Activated naive CD4-positive, alpha-beta T cell treated with anti-CD3 and anti-CD28 coated beads, Interleukin-2, amount 50 U/mL, for 72 hours (primary cell): Measurements from ENCODE around the gene HMCN1. TPM values are rescaled to one million over a fixed set of nuclear protein-coding genes. Genes with fewer than 3 reads are reported as not detected.

Experiments
- ATAC-seq, 2 donors: fragments of 150-1000 bp; cut with Tn5 transposase; 2 replicates each; pipeline ENCODE4 v1.10.0; 2021; ENCODE audit warnings: mild to moderate bottlenecking in 2 of 2, moderate library complexity in 2 of 2
- DNase-seq, 2 donors: peaks; one replicate each; pipeline ENCODE4 v3.0.0; 2021 to 2022; ENCODE audit warnings: low spot score in 2 of 2
- H3K27ac Mint-ChIP-seq, 2 donors: one replicate each; pipeline ENCODE4 v1.8.0; 2022; ENCODE audit warnings: mild to moderate bottlenecking in 2 of 2, mixed read lengths in 2 of 2
- H3K36me3 Mint-ChIP-seq, 2 donors: one replicate each; pipeline ENCODE4 v1.8.0; 2022; ENCODE audit warnings: mixed read lengths in 2 of 2
- H3K9me3 Mint-ChIP-seq, 2 donors: one replicate each; pipeline ENCODE4 v1.8.0; 2022; ENCODE audit warnings: mixed read lengths in 2 of 2
- total RNA-seq, 2 donors: library from RNA; stranded (reverse); gene quantifications; one replicate each; pipeline ENCODE4 v1.2.3, GENCODE V29; 2022

The HMCN1 gene
- total RNA-seq, 2 donors from 2014 or later = 0.14 TPM; not detected in 1

DNA sequence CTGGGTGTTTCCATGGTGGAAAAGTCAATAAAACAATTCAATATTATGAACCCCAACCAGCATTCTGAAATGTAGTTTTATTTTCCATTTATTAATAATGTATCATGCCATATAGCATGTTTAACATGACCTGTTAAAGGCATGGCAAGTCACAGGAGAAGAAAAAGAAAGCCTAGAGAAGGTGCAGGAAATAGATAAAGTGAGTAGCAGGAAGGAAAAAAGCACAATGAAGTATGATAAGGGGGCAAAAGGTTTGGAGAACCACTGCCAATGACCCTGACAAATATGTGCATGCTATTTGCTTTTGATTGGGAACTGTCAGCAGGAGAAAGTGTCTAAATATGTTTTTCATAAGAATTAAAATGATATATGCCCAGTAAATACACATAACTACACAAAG is 85.6 kb downstream of the HMCN1 start:
- DNase-seq (no peak), ATAC-seq (no peak)
- H3K27ac Mint-ChIP-seq = no peak overlapping the region
- H3K36me3 Mint-ChIP-seq = no peaks in the 10 kb centered on the region
- H3K9me3 Mint-ChIP-seq = no peaks in the 10 kb centered on the region

GRCh38 chr1:185821612-185822385 is 87.6 kb downstream of the HMCN1 start:
- Mint-ChIP-seq H3K36me3 (no peaks in the 10 kb centered on the region), H3K27ac (no peak overlapping the region), H3K9me3 (no peaks in the 10 kb centered on the region)
- no peak for ATAC-seq
- no peak for DNase-seq

GRCh38 chr1:185823467-185823866 is 89.3 kb downstream of the HMCN1 start:
- no peak for ATAC-seq
- H3K9me3 Mint-ChIP-seq = no peaks in the 10 kb centered on the region
- no peak overlapping the region for H3K27ac Mint-ChIP-seq
- no peaks in the 10 kb centered on the region for H3K36me3 Mint-ChIP-seq
- no peak for DNase-seq

DNA sequence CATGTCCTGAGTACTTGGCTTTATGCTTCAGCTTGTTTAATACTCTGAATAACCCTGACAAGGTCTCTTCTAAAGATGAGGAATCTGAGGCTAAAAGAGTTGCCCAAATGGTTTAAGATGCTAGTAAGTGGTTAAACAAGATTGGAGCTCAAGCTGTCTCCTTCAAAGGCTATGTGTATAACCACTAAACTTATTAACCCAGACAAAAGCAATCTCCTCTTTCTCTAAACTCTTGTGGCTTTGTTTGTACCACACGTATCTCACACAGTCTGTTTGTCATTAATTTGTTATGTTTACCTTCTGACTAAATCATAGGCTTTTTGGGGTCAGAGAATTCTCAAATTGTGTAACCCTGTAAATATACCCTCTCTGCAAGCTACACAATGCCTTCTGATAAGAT is 89.9 kb downstream of the HMCN1 start:
- Mint-ChIP-seq H3K27ac (no peak overlapping the region), H3K9me3 (no peaks in the 10 kb centered on the region), H3K36me3 (no peaks in the 10 kb centered on the region)
- DNase-seq = no peak
- ATAC-seq = no peak

GRCh38 chr1:185825556-185825955 is 91.4 kb downstream of the HMCN1 start:
- no peak for ATAC-seq
- no peaks in the 10 kb centered on the region for H3K36me3 Mint-ChIP-seq
- no peak overlapping the region for H3K27ac Mint-ChIP-seq
- DNase-seq = no peak
- H3K9me3 Mint-ChIP-seq = no peaks in the 10 kb centered on the region

DNA sequence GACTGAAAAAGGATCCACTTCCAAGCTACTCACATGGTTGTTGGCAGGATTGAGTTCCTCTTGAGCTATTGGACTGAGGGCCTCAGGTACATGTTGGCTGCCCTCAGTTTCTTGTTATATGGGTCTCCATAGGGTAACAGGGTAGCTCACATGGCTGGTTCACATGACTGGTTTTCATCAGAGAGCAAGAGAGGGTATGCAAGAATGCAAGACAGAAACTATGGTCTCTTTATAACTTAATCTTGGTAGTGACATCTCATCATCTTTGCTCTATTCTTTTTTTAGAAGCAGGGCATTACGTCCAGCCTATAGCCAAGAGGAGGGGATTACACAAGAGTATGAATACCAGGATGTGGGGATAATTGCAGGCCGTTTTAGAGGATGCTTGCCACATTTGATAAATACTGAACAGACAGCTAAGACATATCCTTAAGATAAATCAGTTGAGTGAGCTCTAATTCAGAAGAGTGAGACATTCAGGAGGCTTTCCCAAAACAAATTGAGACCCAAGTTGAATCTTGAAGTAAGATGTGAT is 100.2 kb downstream of the HMCN1 start:
- ATAC-seq = no peak
- Mint-ChIP-seq H3K36me3 (no peaks in the 10 kb centered on the region), H3K27ac (no peak overlapping the region), H3K9me3 (no peaks in the 10 kb centered on the region)
- DNase-seq = no peak

DNA sequence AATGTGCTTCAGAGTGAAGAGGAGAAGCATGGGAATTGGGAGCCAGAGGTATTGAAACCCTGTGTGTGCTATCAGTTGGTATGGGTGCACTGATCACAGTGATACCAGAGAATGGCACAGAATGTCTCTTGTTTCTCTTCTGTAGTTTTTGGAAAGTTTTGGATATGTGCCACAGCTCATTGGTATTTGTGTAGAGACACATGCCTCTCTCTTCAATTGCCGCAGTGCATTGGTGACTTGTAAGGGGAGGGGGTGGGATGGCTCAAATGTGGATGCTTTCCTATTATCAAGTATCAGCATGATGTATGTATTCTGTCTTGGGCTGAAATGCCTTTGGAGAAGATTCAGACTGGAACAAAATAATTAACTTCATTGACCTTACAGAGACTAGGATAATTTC is 101.0 kb downstream of the HMCN1 start:
- H3K27ac Mint-ChIP-seq = no peak overlapping the region
- no peaks in the 10 kb centered on the region for H3K9me3 Mint-ChIP-seq
- H3K36me3 Mint-ChIP-seq = no peaks in the 10 kb centered on the region
- DNase-seq (no peak), ATAC-seq (no peak)

DNA sequence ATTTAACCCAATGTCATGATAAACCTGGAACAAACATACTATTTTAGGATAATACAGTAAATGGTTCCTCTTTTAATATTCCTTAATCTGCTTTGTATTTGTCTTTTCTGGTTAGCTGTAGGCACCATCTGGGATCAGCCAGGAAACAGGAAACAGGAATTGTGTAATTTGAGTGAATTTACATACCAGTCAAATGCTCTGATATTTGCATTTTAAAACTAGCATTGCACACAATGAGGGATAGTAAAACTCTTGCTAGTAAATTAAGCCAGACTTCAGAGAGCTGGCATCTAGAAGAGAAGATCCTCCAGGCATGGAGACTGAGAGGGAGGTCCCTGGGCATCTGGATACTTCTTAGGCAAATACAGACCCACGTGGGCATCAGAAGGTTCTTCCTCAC is 103.5 kb downstream of the HMCN1 start:
- ATAC-seq = no peak
- Mint-ChIP-seq H3K36me3 (no peaks in the 10 kb centered on the region), H3K9me3 (no peaks in the 10 kb centered on the region), H3K27ac (no peak overlapping the region)
- DNase-seq = no peak

DNA sequence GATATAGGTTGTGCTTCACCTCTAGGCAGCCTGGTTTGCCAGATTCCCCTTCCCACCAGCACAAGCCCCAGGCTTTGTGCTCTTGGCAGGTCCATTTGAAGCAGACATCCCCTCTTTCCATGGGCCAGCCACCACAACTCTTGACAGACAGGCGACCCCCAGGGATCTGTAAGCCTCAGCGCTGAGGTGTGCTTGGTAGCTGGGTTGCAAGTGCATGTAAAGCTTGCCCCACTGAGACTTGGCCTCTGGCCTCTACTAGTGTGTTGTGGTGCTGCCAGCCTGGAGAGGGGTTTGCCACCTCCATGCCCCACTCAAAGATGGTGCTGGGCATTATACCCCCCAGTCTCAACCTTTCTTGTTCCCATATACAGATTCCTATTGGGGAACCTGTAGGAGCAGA is 103.9 kb downstream of the HMCN1 start:
- no peaks in the 10 kb centered on the region for H3K9me3 Mint-ChIP-seq
- DNase-seq = no peak
- no peak for ATAC-seq

GRCh38 chr1:185840880-185841279 is 106.7 kb downstream of the HMCN1 start:
- Mint-ChIP-seq H3K36me3 (no peaks in the 10 kb centered on the region), H3K27ac (no peak overlapping the region)
- no peak for ATAC-seq

More for the DNA sequence above, 103.9 kb downstream of the HMCN1 start:
- Mint-ChIP-seq H3K27ac (no peak overlapping the region), H3K36me3 (no peaks in the 10 kb centered on the region)

GRCh38 chr1:185843297-185843869 is 109.2 kb downstream of the HMCN1 start:
- DNase-seq (no peak), ATAC-seq (no peak)
- Mint-ChIP-seq H3K36me3 (no peaks in the 10 kb centered on the region), H3K27ac (no peak overlapping the region), H3K9me3 (no peaks in the 10 kb centered on the region)

More at GRCh38 chr1:185840880-185841279, 106.7 kb downstream of the HMCN1 start:
- H3K9me3 Mint-ChIP-seq = no peaks in the 10 kb centered on the region
- no peak for DNase-seq

GRCh38 chr1:185843986-185844385 is 109.8 kb downstream of the HMCN1 start:
- Mint-ChIP-seq H3K36me3 (no peaks in the 10 kb centered on the region), H3K27ac (no peak overlapping the region), H3K9me3 (no peaks in the 10 kb centered on the region)
- ATAC-seq (no peak), DNase-seq (no peak)

DNA sequence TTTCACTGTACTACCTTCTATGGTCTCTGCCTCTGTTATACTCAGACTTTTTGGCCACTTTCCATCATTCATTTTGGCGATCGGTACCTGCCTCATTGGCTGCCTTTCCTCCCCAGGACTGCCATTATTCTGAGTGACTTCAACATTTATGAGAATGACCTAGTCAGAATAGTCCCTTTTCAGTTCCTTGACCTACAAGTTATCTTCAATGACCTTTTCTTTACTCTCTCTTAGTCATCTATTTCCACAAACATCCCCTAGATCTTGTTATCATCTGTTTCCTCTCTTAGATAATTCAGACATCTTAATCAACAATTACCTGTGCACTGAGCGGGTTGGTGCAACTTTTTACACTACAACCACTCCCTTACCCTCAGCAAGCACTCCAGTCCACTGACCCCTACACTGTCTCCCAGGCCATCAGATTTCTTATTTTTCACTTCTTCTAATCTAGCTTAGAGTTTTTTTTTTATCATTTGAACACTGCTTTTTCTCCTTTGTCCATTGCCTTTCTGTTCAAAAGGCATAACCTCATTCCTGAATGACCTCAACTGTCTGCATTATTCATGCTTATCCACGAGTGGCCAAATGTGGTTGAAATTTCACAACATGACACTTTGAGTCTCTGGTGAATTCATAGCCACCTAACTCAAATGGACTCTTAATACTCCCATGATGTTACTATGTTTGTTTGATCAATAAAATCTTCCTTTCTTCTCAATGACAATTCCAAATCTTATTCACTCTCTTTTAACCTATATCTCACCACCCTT is 112.7 kb downstream of the HMCN1 start:
- H3K36me3 Mint-ChIP-seq = no peaks in the 10 kb centered on the region
- H3K9me3 Mint-ChIP-seq = no peaks in the 10 kb centered on the region
- no peak for ATAC-seq
- DNase-seq = no peak
- no peak overlapping the region for H3K27ac Mint-ChIP-seq

GRCh38 chr1:185849014-185849413 is 114.8 kb downstream of the HMCN1 start:
- H3K36me3 Mint-ChIP-seq = no peaks in the 10 kb centered on the region
- no peak for DNase-seq
- H3K27ac Mint-ChIP-seq = no peak overlapping the region
- no peaks in the 10 kb centered on the region for H3K9me3 Mint-ChIP-seq
- no peak for ATAC-seq

DNA sequence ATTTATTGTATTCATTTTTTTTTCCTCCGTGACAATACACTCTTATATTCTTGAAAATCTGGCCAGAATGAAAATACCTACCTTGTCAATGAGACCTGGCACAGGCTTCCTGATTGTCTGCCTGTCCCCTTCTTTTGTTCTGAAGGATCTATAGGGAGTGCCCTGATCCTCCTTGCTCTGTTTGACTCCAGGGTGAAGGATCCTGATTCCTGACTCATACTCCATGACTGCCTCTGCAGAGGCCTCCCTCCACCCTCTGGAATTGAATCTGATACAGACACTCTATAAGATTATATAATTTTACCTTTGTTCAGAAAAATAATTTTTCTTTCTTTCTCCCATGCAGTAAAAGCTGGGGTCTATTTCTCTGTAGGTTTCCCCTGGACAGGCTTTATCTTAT is 116.2 kb downstream of the HMCN1 start:
- no peaks in the 10 kb centered on the region for H3K9me3 Mint-ChIP-seq
- no peak overlapping the region for H3K27ac Mint-ChIP-seq
- no peaks in the 10 kb centered on the region for H3K36me3 Mint-ChIP-seq
- ATAC-seq = no peak
- no peak for DNase-seq

GRCh38 chr1:185853739-185854138 is 119.5 kb downstream of the HMCN1 start:
- no peaks in the 10 kb centered on the region for H3K36me3 Mint-ChIP-seq
- no peak for DNase-seq
- ATAC-seq = no peak
- no peak overlapping the region for H3K27ac Mint-ChIP-seq
- H3K9me3 Mint-ChIP-seq = no peaks in the 10 kb centered on the region

DNA sequence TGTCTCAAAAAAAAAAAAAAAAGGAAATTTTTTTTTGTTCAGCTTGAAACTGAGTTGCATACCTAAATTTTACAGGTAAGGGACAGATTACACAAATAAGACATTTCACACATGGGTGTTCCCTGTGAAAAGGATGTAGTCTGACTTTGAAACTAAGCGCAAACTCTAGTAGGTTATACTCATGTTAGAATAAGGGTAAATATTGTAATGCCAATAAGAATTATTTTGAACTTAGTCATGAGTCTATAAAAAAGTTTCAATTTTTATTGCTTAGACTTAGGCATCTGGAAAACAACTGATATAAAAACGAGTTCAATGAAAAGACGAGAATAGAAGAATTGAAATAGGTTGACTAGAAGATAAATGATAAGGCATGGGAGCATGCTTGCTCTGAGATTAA is 122.3 kb downstream of the HMCN1 start:
- no peak for DNase-seq
- Mint-ChIP-seq H3K9me3 (no peaks in the 10 kb centered on the region), H3K27ac (no peak overlapping the region), H3K36me3 (no peaks in the 10 kb centered on the region)
- no peak for ATAC-seq
